Fibroblast of villous mesenchyme (primary cell): ENCODE measurements around the gene IKBKG. TPM values are rescaled to one million over a fixed set of nuclear protein-coding genes. Genes with fewer than 3 reads are reported as not detected.
A peak's percentile ranks its signal among the peaks of the same experiment; 100 is the strongest.
"Not testable (repeated sequence)": the region's sequence is repeated elsewhere in the genome, so short reads cannot be mapped to it uniquely, and the experiment has no call there.

Source experiments
- DNase-seq: peaks from one replicate; pipeline ENCODE4 v3.0.0-alpha.2; 2010; ENCODE audit warnings: low read depth
- H3K4me3 ChIP-seq: 2 replicates; pipeline ENCODE4 v1.5.1; 2011; ENCODE audit warnings: low read depth, mild to moderate bottlenecking, low read length
- CTCF ChIP-seq: IDR thresholded peaks from 2 replicates; pipeline ENCODE4 v1.5.1; 2012; ENCODE audit warnings: low read depth, mild to moderate bottlenecking, low read length; ENCODE audit not compliant: insufficient read depth
- total RNA-seq: library from RNA; depleted of rRNA; stranded (reverse); fragments of >200 nt; gene quantifications from 2 replicates; pipeline ENCODE4 v1.2.3, GENCODE V29; 2012

IKBKG gene
- total RNA-seq, 1 donor = 13.0 TPM

DNA sequence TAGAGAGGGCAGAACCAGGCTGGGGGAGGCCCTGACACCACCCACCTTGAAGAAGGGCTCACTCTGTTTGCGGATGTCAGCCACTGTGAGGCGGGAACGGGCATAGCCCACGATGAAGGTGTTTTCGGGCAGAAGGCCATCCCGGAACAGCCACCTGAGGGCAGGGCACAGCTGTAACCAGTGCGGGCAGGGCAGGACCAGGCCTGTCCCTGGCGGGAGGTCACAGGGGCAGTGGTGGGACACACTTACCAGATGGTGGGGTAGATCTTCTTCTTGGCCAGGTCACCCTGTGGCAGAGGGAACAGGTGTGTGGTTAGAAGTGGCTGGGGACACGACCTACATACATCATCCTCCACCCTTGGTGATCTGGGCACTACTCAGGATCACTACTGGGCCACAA is 11.5 kb upstream of the IKBKG start:
- no peak for TF ChIP-seq CTCF
- no peak overlapping the region for H3K4me3 ChIP-seq
- no peak for DNase-seq

DNA sequence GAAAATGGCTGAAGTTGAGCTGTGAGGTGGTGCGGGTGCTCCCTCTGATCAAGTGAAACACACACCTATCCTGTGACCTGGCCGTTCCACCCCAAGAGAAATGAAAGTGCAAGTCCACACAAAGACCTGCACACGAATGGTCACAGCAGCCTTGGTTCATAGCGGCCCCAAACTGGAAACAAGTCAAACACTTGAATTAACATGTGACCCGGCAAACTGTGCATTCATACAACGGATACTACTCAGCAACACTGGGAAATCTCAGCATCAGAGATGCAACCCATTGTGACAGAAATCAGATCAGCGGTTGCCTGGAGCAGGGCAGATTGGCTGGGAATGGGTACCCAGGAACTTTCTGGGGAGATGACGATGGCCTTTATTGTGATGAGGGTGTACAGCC is 8.3 kb upstream of the IKBKG start:
- TF ChIP-seq CTCF = no peak
- no peak for DNase-seq
- no peak overlapping the region for H3K4me3 ChIP-seq

- not testable (repeated sequence) for H3K4me3 ChIP-seq, DNase-seq
These were observed 7.1 kb upstream of the IKBKG start for GRCh38 chrX:154540365-154540764.

DNA sequence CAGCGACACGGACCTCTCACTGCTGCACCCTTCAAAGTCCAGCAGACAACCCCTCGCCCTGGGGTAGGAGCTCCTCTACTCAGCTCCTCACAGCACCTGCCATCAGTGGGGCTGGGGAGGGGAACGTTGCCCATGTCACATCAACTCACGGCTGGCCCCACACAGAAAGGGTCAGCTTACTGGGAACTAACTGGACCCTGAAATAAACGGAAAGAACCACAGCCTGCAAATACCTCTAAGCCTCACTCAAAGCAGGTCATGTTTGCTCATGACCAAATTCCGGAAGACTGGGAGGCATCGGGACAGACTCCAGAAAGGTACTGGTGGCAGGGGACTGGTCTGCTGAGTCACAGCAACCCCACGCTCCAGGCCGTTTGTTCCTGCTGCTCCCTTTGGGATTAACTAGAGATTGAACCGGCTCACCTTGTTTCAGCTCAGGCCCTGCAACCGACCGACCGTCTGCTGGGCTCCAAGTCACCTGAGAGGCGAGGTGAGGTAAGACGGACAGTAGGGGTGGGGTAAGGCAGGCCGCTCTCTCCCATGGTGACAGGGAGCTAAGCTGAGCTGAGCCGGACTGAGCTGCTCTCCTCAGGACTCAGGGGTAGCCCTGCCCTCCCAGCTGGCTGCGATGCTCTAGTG is 6.4 kb upstream of the IKBKG start:
- no peak for TF ChIP-seq CTCF
- H3K4me3 ChIP-seq = no peak overlapping the region
- peak; percentile 5 for DNase-seq

GRCh38 chrX:154541589-154541895 is 5.9 kb upstream of the IKBKG start:
- no peak for TF ChIP-seq CTCF
- DNase-seq = no peak

GRCh38 chrX:154541896-154542722 is 5.3 kb upstream of the IKBKG start:
- TF ChIP-seq CTCF = no peak
- peak; percentile 94 for DNase-seq
- H3K4me3 ChIP-seq = no peak overlapping the region

More at GRCh38 chrX:154541589-154541895, 5.9 kb upstream of the IKBKG start:
- no peak overlapping the region for H3K4me3 ChIP-seq

GRCh38 chrX:154542723-154543424 is 4.5 kb upstream of the IKBKG start:
- TF ChIP-seq CTCF = no peak
- DNase-seq = no peak
- H3K4me3 ChIP-seq = no peak overlapping the region
